ENCODE results near the gene PHF12.
A peak's percentile ranks its signal among the peaks of the same experiment; 100 is the strongest.

Gene PHF12

DNA sequence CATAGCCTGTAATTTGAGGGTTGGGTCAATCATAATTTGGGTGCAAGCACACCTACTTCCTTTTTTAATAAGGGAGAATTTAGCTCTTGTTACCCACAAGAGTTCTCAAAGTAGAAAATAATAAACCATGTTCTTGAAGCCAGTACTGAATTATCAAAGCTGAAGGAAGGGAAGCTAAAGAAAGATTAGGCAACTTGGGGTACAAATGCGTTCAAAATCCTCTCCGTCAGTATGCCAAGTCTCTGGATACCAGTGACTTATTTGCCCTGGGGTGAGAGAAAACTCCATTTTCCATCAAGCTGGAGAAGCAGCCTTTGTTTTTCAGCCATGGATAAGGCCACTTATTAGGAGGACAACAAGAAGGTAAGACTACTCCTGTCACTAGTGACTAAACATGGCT is 25.0 kb downstream of the PHF12 start:
- no peak for FAIRE-seq
- no peak for TF ChIP-seq SPI1 (IDR thresholded peaks at IDR 0.05; ENCODE audit: low read depth, low read length)
- TF ChIP-seq POLR2AphosphoS5 (IDR thresholded peaks at IDR 0.05; ENCODE audit: low read depth, low read length) = no peak
- no peak for TF ChIP-seq PAX5 (IDR thresholded peaks at IDR 0.05; ENCODE audit: insufficient read depth, low read length, severe bottlenecking)
- no peak for TF ChIP-seq POU2F2 (IDR thresholded peaks at IDR 0.05; ENCODE audit: low read depth, low read length)
- TF ChIP-seq TAF1 (IDR thresholded peaks at IDR 0.05; ENCODE audit: low read depth, low read length) = no peak
- no peak for TF ChIP-seq POLR2A (IDR thresholded peaks at IDR 0.05; ENCODE audit: low read depth, low read length)
- no peak for DNase-seq (ENCODE audit: insufficient read length, low spot score)

DNA sequence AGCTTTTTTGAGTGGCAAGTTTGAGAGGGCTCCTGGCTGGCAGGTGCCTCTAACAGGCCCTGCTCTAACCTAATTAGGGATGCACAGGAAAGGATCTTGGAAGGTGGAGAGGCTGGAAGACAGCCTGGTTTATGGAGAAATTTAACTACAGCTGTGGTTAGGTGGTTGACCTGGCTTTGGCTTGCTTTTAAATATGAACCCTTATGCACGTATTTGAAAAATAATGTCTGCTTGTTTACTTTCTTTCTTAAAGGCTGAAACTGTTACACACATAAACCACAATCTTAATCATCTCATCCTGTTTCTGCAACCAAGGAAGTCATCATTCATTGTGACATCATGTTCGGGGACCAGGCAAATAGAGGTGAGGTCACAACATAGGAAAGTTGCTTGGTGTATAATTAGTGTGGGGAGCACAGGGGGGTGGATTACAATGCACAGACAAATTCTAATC is 25.4 kb downstream of the PHF12 start:
- TF ChIP-seq TAF1 (IDR thresholded peaks at IDR 0.05; ENCODE audit: low read depth, low read length) = no peak
- FAIRE-seq = peak; percentile 78
- no peak for DNase-seq (ENCODE audit: insufficient read length, low spot score)

DNA sequence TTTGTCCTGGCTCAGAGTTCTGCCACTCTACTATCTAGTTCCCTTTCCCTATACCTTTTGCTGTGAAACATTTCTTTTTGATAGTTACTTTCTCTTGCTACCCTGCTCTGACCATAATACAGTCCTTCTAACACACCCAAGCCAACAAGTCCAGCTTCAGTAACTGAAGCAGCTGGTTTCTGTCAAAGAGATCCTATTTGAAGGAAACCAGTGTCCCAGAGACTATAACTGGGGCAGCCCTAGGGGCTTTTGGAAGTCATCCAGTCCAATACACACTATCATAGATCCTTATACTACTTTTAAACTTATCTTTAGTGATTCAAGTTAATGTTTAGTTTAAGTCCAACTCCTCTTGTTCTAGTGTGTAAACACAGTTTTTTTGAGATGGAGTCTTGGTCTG is 31.1 kb downstream of the PHF12 start:
- no peak for FAIRE-seq
- TF ChIP-seq POLR2A (IDR thresholded peaks at IDR 0.05; ENCODE audit: low read depth, low read length) (no peak), PAX5 (IDR thresholded peaks at IDR 0.05; ENCODE audit: insufficient read depth, low read length, severe bottlenecking) (no peak), TAF1 (IDR thresholded peaks at IDR 0.05; ENCODE audit: low read depth, low read length) (no peak), POLR2AphosphoS5 (IDR thresholded peaks at IDR 0.05; ENCODE audit: low read depth, low read length) (no peak), POU2F2 (IDR thresholded peaks at IDR 0.05; ENCODE audit: low read depth, low read length) (no peak), SPI1 (IDR thresholded peaks at IDR 0.05; ENCODE audit: low read depth, low read length) (no peak)
- DNase-seq (ENCODE audit: insufficient read length, low spot score) = no peak

DNA sequence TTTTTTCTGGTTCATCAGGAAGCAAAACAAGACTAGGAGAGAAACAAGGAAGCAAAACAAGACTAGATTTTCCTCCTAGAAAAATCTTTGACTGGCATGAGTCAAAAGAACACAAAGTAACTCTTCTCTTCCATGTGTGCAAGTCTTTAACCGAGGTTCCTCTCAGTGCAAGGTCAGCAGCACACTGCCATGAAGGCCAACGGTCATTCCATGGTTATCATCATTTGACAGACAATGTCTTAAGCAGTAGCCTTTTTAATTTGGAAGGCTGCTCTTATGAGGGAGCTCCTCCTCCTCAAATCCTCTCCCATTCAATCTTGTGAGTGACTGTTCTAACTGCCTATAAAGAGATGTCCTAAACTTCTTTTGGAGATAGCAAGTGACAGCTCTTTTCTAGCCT is 33.0 kb downstream of the PHF12 start:
- TF ChIP-seq POLR2A (IDR thresholded peaks at IDR 0.05; ENCODE audit: low read depth, low read length) (no peak), SPI1 (IDR thresholded peaks at IDR 0.05; ENCODE audit: low read depth, low read length) (no peak), PAX5 (IDR thresholded peaks at IDR 0.05; ENCODE audit: insufficient read depth, low read length, severe bottlenecking) (no peak), TAF1 (IDR thresholded peaks at IDR 0.05; ENCODE audit: low read depth, low read length) (no peak), POLR2AphosphoS5 (IDR thresholded peaks at IDR 0.05; ENCODE audit: low read depth, low read length) (no peak), POU2F2 (IDR thresholded peaks at IDR 0.05; ENCODE audit: low read depth, low read length) (no peak)
- FAIRE-seq (no peak), DNase-seq (ENCODE audit: insufficient read length, low spot score) (no peak)

DNA sequence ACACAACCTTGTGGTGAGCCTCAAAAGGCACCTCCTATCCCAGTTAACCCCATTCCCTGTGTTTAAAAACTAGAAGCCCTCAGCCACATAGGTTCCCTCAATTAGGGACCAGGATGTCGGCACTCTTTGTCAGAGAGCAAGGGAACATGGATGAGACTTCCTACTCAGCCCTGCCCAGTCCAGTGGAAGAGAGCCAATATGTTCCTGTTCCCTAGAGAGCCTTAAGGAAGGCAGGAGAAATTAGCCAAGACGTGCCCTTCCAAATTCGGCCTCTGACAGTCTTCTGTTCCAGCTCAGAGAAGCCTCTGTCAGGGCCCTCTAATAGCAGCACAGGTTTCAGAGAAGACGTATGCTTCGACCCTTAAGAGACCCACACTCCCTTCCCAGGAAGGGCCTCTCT is 33.9 kb downstream of the PHF12 start:
- no peak for DNase-seq (ENCODE audit: insufficient read length, low spot score)
- no peak for FAIRE-seq
- TF ChIP-seq POLR2AphosphoS5 (IDR thresholded peaks at IDR 0.05; ENCODE audit: low read depth, low read length) = no peak
- no peak for TF ChIP-seq POU2F2 (IDR thresholded peaks at IDR 0.05; ENCODE audit: low read depth, low read length)
- TF ChIP-seq POLR2A (IDR thresholded peaks at IDR 0.05; ENCODE audit: low read depth, low read length) = no peak
- TF ChIP-seq PAX5 (IDR thresholded peaks at IDR 0.05; ENCODE audit: insufficient read depth, low read length, severe bottlenecking) = no peak
- TF ChIP-seq SPI1 (IDR thresholded peaks at IDR 0.05; ENCODE audit: low read depth, low read length) = no peak
- no peak for TF ChIP-seq TAF1 (IDR thresholded peaks at IDR 0.05; ENCODE audit: low read depth, low read length)

DNA sequence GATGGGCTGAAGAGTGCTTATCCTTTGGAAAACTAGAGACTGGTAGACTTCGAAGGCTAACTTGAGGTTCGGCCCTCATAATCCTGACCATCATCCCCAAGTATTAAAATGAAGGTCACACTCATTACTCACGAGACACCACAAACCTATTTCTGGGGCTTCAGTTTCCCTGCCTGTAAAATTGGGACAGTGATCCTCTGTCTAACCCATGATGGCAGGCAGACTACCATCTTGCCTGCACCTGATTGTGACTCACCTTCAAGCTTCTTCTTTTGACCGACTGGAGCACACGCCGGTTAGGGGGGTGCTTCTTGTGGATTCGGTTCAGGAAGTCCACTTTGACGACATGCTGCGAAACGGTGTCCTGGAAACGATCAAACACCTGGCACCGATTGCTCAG is 34.3 kb downstream of the PHF12 start:
- FAIRE-seq (no peak), DNase-seq (ENCODE audit: insufficient read length, low spot score) (no peak)
- no peak for TF ChIP-seq POLR2AphosphoS5 (IDR thresholded peaks at IDR 0.05; ENCODE audit: low read depth, low read length)
- no peak for TF ChIP-seq SPI1 (IDR thresholded peaks at IDR 0.05; ENCODE audit: low read depth, low read length)
- TF ChIP-seq PAX5 (IDR thresholded peaks at IDR 0.05; ENCODE audit: insufficient read depth, low read length, severe bottlenecking) = no peak
- TF ChIP-seq POU2F2 (IDR thresholded peaks at IDR 0.05; ENCODE audit: low read depth, low read length) = no peak
- TF ChIP-seq TAF1 (IDR thresholded peaks at IDR 0.05; ENCODE audit: low read depth, low read length) = no peak
- TF ChIP-seq POLR2A (IDR thresholded peaks at IDR 0.05; ENCODE audit: low read depth, low read length) = no peak

DNA sequence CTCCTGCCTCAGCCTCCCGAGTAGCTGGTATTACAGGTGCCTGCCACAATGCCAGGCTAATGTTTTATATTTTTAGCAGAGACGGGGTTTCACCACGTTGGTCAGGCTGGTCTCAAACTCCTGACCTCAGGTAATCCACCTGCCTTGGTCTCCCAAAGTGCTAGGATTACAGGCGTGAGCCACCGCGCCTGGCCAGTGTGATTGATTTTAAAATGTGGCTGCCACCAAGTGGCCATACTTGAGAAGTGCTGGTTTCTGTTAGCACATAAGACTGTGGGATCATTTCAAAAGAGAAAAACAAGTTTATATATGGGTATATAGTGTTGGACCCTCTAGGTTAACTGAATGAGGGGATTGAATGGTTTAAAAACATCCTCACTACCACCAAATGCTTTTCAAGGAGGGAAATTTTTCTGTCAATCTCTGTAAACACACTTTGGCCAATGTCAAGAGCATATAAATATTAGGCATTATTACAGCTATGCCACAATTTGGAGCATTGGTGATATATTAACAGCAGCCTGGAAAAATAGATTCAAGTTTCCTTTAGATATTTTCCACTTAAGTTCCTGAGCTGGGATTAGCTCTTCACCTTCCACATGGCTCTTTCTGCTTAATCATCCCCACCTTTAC is 34.9 kb downstream of the PHF12 start:
- DNase-seq (ENCODE audit: insufficient read length, low spot score) (no peak), FAIRE-seq (peak; percentile 63)
- TF ChIP-seq PAX5 (IDR thresholded peaks at IDR 0.05; ENCODE audit: insufficient read depth, low read length, severe bottlenecking) (no peak), POU2F2 (IDR thresholded peaks at IDR 0.05; ENCODE audit: low read depth, low read length) (no peak), POLR2AphosphoS5 (IDR thresholded peaks at IDR 0.05; ENCODE audit: low read depth, low read length) (no peak), SPI1 (IDR thresholded peaks at IDR 0.05; ENCODE audit: low read depth, low read length) (no peak), POLR2A (IDR thresholded peaks at IDR 0.05; ENCODE audit: low read depth, low read length) (no peak), TAF1 (IDR thresholded peaks at IDR 0.05; ENCODE audit: low read depth, low read length) (no peak)

DNA sequence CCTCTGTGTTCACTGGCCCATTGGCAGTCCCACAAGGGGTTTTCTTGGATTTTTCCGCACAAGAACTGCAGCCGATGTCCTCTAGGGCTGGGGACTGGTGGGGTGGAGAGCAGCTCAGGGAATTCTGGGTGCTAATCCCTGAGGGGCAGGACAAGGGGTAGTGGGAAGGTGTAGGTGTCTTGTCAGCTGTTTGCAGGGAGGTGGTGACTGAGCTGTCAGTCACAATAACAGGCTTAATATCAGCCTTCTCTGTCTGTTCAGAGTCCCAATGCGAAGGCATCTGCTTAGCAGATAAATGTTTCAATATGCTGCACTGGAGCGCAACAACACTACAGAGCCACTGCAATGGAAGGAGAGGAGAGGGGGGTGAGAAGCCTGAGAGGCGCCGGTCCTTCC is 38.4 kb downstream of the PHF12 start:
- DNase-seq (ENCODE audit: insufficient read length, low spot score) (no peak), FAIRE-seq (no peak)
- TF ChIP-seq POLR2AphosphoS5 (IDR thresholded peaks at IDR 0.05; ENCODE audit: low read depth, low read length) = no peak
- TF ChIP-seq SPI1 (IDR thresholded peaks at IDR 0.05; ENCODE audit: low read depth, low read length) = no peak
- no peak for TF ChIP-seq POU2F2 (IDR thresholded peaks at IDR 0.05; ENCODE audit: low read depth, low read length)
- no peak for TF ChIP-seq TAF1 (IDR thresholded peaks at IDR 0.05; ENCODE audit: low read depth, low read length)
- no peak for TF ChIP-seq POLR2A (IDR thresholded peaks at IDR 0.05; ENCODE audit: low read depth, low read length)
- no peak for TF ChIP-seq PAX5 (IDR thresholded peaks at IDR 0.05; ENCODE audit: insufficient read depth, low read length, severe bottlenecking)

DNA sequence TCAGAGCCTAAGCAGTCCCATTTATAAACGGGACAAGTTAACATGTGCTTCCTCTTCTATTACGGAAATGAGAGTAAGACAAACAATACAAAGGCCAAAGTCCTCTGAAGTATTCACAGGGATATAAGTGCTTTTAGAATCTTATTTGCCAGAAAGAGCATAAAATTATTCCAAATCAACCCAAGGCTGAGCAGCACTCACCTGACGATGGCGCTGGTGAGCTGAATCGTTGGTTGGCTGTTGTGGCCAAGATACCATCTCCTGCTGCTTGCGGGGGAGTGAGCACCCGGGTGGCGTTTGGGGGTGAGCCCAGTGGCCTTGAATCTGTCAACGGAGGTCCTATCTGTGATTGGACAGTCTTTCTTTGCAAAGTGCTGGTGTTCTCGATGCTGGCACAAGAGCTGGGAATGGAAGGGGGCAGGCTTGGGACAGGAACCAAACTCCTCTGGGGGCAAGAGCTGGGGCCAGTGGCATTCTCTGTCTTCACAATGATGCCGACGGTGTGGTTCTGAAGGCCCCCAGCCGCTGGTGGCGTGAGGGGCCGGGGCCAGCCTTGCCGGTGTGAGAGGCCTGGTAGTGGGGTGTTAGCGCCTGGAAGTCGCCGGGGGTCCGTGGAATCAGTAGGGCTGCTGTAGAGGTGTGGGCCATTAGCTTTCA is 38.9 kb downstream of the PHF12 start:
- TF ChIP-seq POLR2A (IDR thresholded peaks at IDR 0.05; ENCODE audit: low read depth, low read length) = no peak
- no peak for TF ChIP-seq PAX5 (IDR thresholded peaks at IDR 0.05; ENCODE audit: insufficient read depth, low read length, severe bottlenecking)
- no peak for TF ChIP-seq POU2F2 (IDR thresholded peaks at IDR 0.05; ENCODE audit: low read depth, low read length)
- TF ChIP-seq TAF1 (IDR thresholded peaks at IDR 0.05; ENCODE audit: low read depth, low read length) = no peak
- no peak for TF ChIP-seq POLR2AphosphoS5 (IDR thresholded peaks at IDR 0.05; ENCODE audit: low read depth, low read length)
- no peak for TF ChIP-seq SPI1 (IDR thresholded peaks at IDR 0.05; ENCODE audit: low read depth, low read length)
- FAIRE-seq = no peak
- no peak for DNase-seq (ENCODE audit: insufficient read length, low spot score)
